GM21360 (cell line): ENCODE results near the gene NBPF26.
"Not testable (repeated sequence)": the region's sequence is repeated elsewhere in the genome, so short reads cannot be mapped to it uniquely, and the experiment has no call there.

Experiments used
- ATAC-seq: cut with Tn5 transposase; IDR thresholded peaks from one replicate; pipeline ENCODE4 v1.9.1; 2021; ENCODE audit warnings: mild to moderate bottlenecking, moderate library complexity; ENCODE audit not compliant: unreplicated experiment

The NBPF26 gene

GRCh38 chr1:120850537-120851421, 127.0 kb downstream of the NBPF26 start:
- not testable (repeated sequence) for ATAC-seq

DNA sequence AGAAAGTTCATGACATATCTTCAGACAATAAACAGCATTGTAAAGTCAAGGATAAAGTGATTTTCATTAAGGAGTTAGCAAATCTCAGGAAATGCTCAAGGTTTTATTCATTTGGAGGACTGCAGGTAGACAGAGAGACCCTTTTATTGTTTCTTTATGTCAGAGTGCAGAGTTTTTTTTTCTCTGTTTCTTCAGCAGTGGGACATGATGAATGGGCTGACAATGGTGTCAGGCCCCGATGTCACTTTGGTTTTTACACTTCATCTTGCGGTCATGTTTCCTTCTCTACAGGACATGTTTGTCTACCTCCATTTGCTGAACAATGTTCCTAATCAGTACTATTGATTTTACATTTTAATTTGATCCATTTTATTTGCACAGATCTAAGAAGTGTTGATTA, 134.4 kb downstream of the NBPF26 start:
- not testable (repeated sequence) for ATAC-seq

- ATAC-seq: not testable (repeated sequence)
These were observed 136.0 kb downstream of the NBPF26 start for GRCh38 chr1:120859615-120860234.

GRCh38 chr1:120878206-120878605, 154.5 kb downstream of the NBPF26 start:
- ATAC-seq: not testable (repeated sequence)

- ATAC-seq: not testable (repeated sequence)
These were observed 156.3 kb downstream of the NBPF26 start for GRCh38 chr1:120880056-120880455.

DNA sequence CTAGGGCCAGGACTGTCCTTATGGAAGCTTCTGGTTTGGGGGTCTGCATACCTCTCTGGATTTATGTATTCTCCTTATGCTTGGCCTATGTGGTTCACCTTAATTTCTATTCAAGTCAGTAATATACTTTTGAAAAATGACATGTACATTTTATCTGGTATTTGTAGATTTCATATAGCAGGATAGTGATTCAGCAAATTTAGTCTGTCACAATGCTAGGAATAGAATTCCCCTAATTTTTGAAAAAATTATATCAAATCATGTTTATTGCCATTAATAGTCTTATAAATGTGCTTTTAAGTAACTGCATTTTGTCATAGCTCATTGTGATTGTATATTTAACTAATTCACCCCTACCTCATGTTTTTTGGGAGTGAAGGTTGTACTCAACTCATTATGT, 158.2 kb downstream of the NBPF26 start:
- not testable (repeated sequence) for ATAC-seq
